Measurements from ENCODE around the gene PICK1. TPM values are rescaled to one million over a fixed set of nuclear protein-coding genes. Genes with fewer than 3 reads are reported as not detected.

PICK1 gene
- total RNA-seq, 2 donors from 2014 or later = 33.9 to 56.2 TPM

GRCh38 chr22:38079804-38080203, 22.6 kb downstream of the PICK1 start:
- Histone ChIP-seq H3K4me3 (no peak overlapping the region), H3K4me1 (ENCODE audit: control insufficient read depth in 1 of 2, low read depth in 2 of 2) (peaks cover 12 to 28% of the 10 kb centered on the region in 2 donors), H3K27ac (no peak overlapping the region), H3K27me3 (replicated peaks; ENCODE audit: insufficient read depth) (no peaks in the 10 kb centered on the region), H3K36me3 (peaks cover 6% of the 10 kb centered on the region), H3K9me3 (no peaks in the 10 kb centered on the region)
- TF ChIP-seq, protein P1, sequence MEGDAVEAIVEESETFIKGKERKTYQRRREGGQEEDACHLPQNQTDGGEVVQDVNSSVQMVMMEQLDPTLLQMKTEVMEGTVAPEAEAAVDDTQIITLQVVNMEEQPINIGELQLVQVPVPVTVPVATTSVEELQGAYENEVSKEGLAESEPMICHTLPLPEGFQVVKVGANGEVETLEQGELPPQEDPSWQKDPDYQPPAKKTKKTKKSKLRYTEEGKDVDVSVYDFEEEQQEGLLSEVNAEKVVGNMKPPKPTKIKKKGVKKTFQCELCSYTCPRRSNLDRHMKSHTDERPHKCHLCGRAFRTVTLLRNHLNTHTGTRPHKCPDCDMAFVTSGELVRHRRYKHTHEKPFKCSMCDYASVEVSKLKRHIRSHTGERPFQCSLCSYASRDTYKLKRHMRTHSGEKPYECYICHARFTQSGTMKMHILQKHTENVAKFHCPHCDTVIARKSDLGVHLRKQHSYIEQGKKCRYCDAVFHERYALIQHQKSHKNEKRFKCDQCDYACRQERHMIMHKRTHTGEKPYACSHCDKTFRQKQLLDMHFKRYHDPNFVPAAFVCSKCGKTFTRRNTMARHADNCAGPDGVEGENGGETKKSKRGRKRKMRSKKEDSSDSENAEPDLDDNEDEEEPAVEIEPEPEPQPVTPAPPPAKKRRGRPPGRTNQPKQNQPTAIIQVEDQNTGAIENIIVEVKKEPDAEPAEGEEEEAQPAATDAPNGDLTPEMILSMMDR (IDR thresholded peaks at IDR 0.05) = no peak
- DNase-seq (ENCODE audit: low spot score) = no peak
- ATAC-seq (ENCODE audit: insufficient number of reproducible peaks, low FRiP score, low read depth) = no peak

GRCh38 chr22:38080474-38080849, 23.3 kb downstream of the PICK1 start:
- H3K9me3 ChIP-seq = no peaks in the 10 kb centered on the region
- H3K27ac ChIP-seq = no peak overlapping the region
- H3K4me1 ChIP-seq (ENCODE audit: control insufficient read depth in 1 of 2, low read depth in 2 of 2) = peaks cover 12 to 28% of the 10 kb centered on the region in 2 donors
- no peaks in the 10 kb centered on the region for H3K27me3 ChIP-seq (replicated peaks; ENCODE audit: insufficient read depth)
- no peak for ATAC-seq (ENCODE audit: insufficient number of reproducible peaks, low FRiP score, low read depth)
- DNase-seq (ENCODE audit: low spot score) = no peak
- TF ChIP-seq, protein P1 (IDR thresholded peaks at IDR 0.05) = no peak
- H3K36me3 ChIP-seq = no peaks in the 10 kb centered on the region
- peak overlapping the region; percentile 70 for H3K4me3 ChIP-seq

GRCh38 chr22:38080850-38081635, 23.8 kb downstream of the PICK1 start:
- TF ChIP-seq, protein P1 (IDR thresholded peaks at IDR 0.05) = peak; percentile 16
- Histone ChIP-seq H3K27ac (peak overlapping the region in 1 of 2 donors; percentile 26), H3K36me3 (no peaks in the 10 kb centered on the region), H3K9me3 (no peaks in the 10 kb centered on the region), H3K27me3 (replicated peaks; ENCODE audit: insufficient read depth) (no peaks in the 10 kb centered on the region), H3K4me3 (peak overlapping the region; percentile 70), H3K4me1 (ENCODE audit: control insufficient read depth in 1 of 2, low read depth in 2 of 2) (peaks cover 12 to 28% of the 10 kb centered on the region in 2 donors)
- DNase-seq (ENCODE audit: low spot score) = no peak
- ATAC-seq (ENCODE audit: insufficient number of reproducible peaks, low FRiP score, low read depth) = no peak

- Histone ChIP-seq H3K27me3 (replicated peaks; ENCODE audit: insufficient read depth) (no peaks in the 10 kb centered on the region), H3K9me3 (no peaks in the 10 kb centered on the region), H3K4me1 (ENCODE audit: control insufficient read depth in 1 of 2, low read depth in 2 of 2) (peaks cover 12 to 28% of the 10 kb centered on the region in 2 donors), H3K4me3 (peak overlapping the region; percentile 70), H3K27ac (no peak overlapping the region), H3K36me3 (no peaks in the 10 kb centered on the region)
- DNase-seq (ENCODE audit: low spot score) (no peak), ATAC-seq (ENCODE audit: insufficient number of reproducible peaks, low FRiP score, low read depth) (no peak)
- TF ChIP-seq, protein P1 (IDR thresholded peaks at IDR 0.05) = no peak
These were observed 24.4 kb downstream of the PICK1 start for GRCh38 chr22:38081636-38081940.

DNA sequence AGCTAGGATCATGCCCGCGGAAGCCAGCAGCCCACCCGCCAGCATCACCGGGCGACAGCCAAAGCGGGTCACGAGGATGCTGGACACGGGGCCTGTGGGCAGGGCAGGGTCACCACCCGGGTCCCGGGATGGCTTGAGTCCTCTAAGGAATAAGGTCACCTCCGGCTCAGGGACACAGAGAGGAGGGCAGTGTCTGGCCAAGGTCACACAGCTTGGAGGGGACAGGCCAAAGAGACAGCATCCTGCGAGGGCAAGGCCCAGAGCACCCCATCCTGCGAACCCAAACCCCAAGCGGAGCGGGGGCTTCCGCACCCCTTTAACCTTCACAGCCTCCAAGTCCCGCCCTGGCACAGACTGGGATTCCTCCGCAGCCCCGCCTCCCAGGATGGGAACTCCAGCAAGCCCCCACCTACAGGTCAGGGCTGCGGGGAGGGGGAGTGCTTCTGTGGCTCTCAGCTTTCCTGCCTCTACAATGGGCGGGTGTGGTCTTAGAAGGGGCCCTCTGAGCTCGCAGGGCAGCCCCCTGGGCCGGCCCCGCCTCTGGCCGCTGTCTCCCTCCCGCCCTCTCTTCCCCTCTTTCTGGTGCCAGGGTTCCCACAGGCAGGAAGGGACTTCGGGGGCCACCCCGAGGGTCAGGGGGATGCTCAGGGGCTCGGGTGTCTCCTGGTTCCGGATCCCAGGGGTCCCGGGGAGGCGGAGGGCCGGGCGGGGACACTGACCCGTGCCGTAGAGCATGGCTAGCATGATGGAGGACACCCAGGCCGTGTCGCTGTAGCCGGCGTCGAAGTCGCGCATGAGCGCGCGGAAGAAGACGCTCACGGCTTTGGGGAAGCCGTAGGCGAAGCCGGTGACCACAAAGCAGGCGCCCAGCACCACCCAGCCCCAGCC, 25.0 kb downstream of the PICK1 start:
- TF ChIP-seq, protein P1 (IDR thresholded peaks at IDR 0.05) = no peak
- ATAC-seq (ENCODE audit: insufficient number of reproducible peaks, low FRiP score, low read depth) (no peak), DNase-seq (ENCODE audit: low spot score) (no peak)
- no peaks in the 10 kb centered on the region for H3K9me3 ChIP-seq
- H3K36me3 ChIP-seq = no peaks in the 10 kb centered on the region
- no peak overlapping the region for H3K27ac ChIP-seq
- peaks cover 12 to 28% of the 10 kb centered on the region in 2 donors for H3K4me1 ChIP-seq (ENCODE audit: control insufficient read depth in 1 of 2, low read depth in 2 of 2)
- H3K4me3 ChIP-seq = peak overlapping the region; percentile 70
- no peaks in the 10 kb centered on the region for H3K27me3 ChIP-seq (replicated peaks; ENCODE audit: insufficient read depth)
